A549 (cell line): ENCODE results near the gene CFAP69. TPM values are rescaled to one million over a fixed set of nuclear protein-coding genes. Genes with fewer than 3 reads are reported as not detected.

Experiments used
- ATAC-seq, 2 experiments: fragments of 200-7000 bp in 1 of 2; fragments of >200 bp in 1 of 2; cut with Nextera tagmentation in 1 of 2; cut with Tn5 transposase in 1 of 2; 3 replicates each; pipeline versions ENCODE4 v1.8.0 to v1.9.1; 2018 to 2020; ENCODE audit warnings: mild to moderate bottlenecking in 1 of 2, moderate library complexity in 1 of 2
- CTCF ChIA-PET: fragments of 300-600 bp; sonication (Branson Sonifier 250); formaldehyde crosslinking; extraction: SDS; loops from one replicate; lab custom pipeline; 2021; ENCODE audit warnings: antibody characterized with exemption, inconsistent platforms; lab: Yijun Ruan, JAX
- POLR2A ChIA-PET: fragments of 350-600 bp; formaldehyde crosslinking; extraction: SDS; loops from one replicate; lab custom pipeline; 2021; ENCODE audit warnings: antibody characterized with exemption, inconsistent platforms; lab: Yijun Ruan, JAX
- DNase-seq, 2 experiments: peaks; one replicate each; pipeline versions ENCODE4 v3.0.0 to v3.0.0-alpha.2; 2011 to 2016; ENCODE audit warnings: low read depth in 1 of 2, low spot score in 1 of 2
- FAIRE-seq: peaks from 2 replicates; lab custom pipeline; 2011; peaks lifted over from hg19 to GRCh38; lab: Jason Lieb, UNC
- H3K27ac ChIP-seq, 2 experiments: fragments of >200 bp; sonication (Bioruptor Twin); formaldehyde crosslinking; 3 replicates each; pipeline ENCODE4 v1.5.1; 2016 to 2017
- H3K4me1 ChIP-seq: fragments of >200 bp; sonication (Bioruptor Twin); formaldehyde crosslinking; 3 replicates; pipeline ENCODE4 v1.6.1; 2016
- H3K4me2 ChIP-seq: fragments of >200 bp; sonication (Bioruptor Twin); formaldehyde crosslinking; 3 replicates; pipeline ENCODE4 v1.6.1; 2016
- H3K4me3 ChIP-seq: fragments of >200 bp; sonication (Bioruptor Twin); formaldehyde crosslinking; 3 replicates; pipeline ENCODE4 v1.5.1; 2016
- H3K9me3 ChIP-seq: fragments of >200 bp; sonication (Bioruptor Twin); formaldehyde crosslinking; 3 replicates; pipeline ENCODE4 v1.6.1; 2016
- ATOH8 ChIP-seq: fragments of 250-450 bp; sonication (Bioruptor Pico); IDR thresholded peaks from 2 replicates; pipeline ENCODE4 v1.5.0; 2020; ENCODE audit warnings: low read depth, mild to moderate bottlenecking, moderate library complexity
- BCL3 ChIP-seq: fragments of >200 bp; sonication (Bioruptor Twin); formaldehyde crosslinking; IDR thresholded peaks from 3 replicates; pipeline ENCODE4 v1.6.1; 2016
- BHLHE40 ChIP-seq: IDR thresholded peaks from 2 replicates; pipeline ENCODE4 v1.6.1; 2012; ENCODE audit warnings: low read depth, low read length, inconsistent platforms
- CBX8 ChIP-seq: fragments of 200-600 bp; sonication (generic); IDR thresholded peaks from 2 replicates; pipeline ENCODE4 v1.6.1; 2016
- ESRRA ChIP-seq: fragments of 150-350 bp; IDR thresholded peaks from 2 replicates; pipeline ENCODE4 v1.6.1; 2014; ENCODE audit warnings: mild to moderate bottlenecking, low read length, borderline replicate concordance
- FOSB ChIP-seq: fragments of 250-450 bp; sonication (Bioruptor Pico); IDR thresholded peaks from 2 replicates; pipeline ENCODE4 v1.5.0; 2020; ENCODE audit warnings: mild to moderate bottlenecking, moderate library complexity
- FOXS1 ChIP-seq: fragments of 250-450 bp; sonication (Bioruptor Pico); IDR thresholded peaks from 2 replicates; pipeline ENCODE4 v1.5.0; 2020; ENCODE audit warnings: mild to moderate bottlenecking, moderate library complexity
- HES2 ChIP-seq: fragments of >200 bp; sonication (Bioruptor Twin); formaldehyde crosslinking; IDR thresholded peaks from 2 replicates; pipeline ENCODE4 v1.6.1; 2016
- HEYL ChIP-seq: fragments of 250-450 bp; sonication (Bioruptor Pico); IDR thresholded peaks from 2 replicates; pipeline ENCODE4 v1.8.0; 2021; ENCODE audit warnings: mild to moderate bottlenecking, moderate library complexity
- JUN ChIP-seq, 2 experiments: fragments of >200 bp; sonication (Bioruptor Twin); formaldehyde crosslinking; IDR thresholded peaks; 2 replicates in 1 of 2; 3 replicates in 1 of 2; pipeline ENCODE4 v1.6.1; 2016 to 2017
- JUNB ChIP-seq: fragments of >200 bp; sonication (Bioruptor Twin); formaldehyde crosslinking; IDR thresholded peaks from 2 replicates; pipeline ENCODE4 v1.6.1; 2016
- KDM1A ChIP-seq: fragments of 200-600 bp; sonication (generic); IDR thresholded peaks from 2 replicates; pipeline ENCODE4 v1.6.1; 2016; ENCODE audit warnings: low read depth, mild to moderate bottlenecking
- NR3C1 ChIP-seq: fragments of >200 bp; sonication (Bioruptor Twin); formaldehyde crosslinking; IDR thresholded peaks from 3 replicates; pipeline ENCODE4 v1.6.1; 2017
- PHF8 ChIP-seq: fragments of 200-600 bp; sonication (generic); IDR thresholded peaks from 2 replicates; pipeline ENCODE4 v1.6.1; 2016; ENCODE audit warnings: low read depth, mild to moderate bottlenecking, antibody characterized with exemption, moderate library complexity, borderline replicate concordance
- POLR2AphosphoS2 ChIP-seq: conservative IDR thresholded peaks from 2 replicates; pipeline ENCODE4 v1.6.1; 2012; ENCODE audit warnings: low read length, improper control_type of control experiment, inconsistent platforms
- RARB ChIP-seq: fragments of 250-450 bp; sonication (Bioruptor Pico); IDR thresholded peaks from 2 replicates; pipeline ENCODE4 v1.8.0; 2021; ENCODE audit warnings: mild to moderate bottlenecking, moderate library complexity
- REST ChIP-seq: fragments of 200-600 bp; sonication (generic); IDR thresholded peaks from 2 replicates; pipeline ENCODE4 v1.6.1; 2016; ENCODE audit warnings: antibody characterized with exemption, mild to moderate bottlenecking, moderate library complexity
- RNF2 ChIP-seq: fragments of 200-600 bp; sonication (generic); IDR thresholded peaks from 2 replicates; pipeline ENCODE4 v1.6.1; 2016; ENCODE audit warnings: low read depth, mild to moderate bottlenecking, antibody characterized with exemption, moderate library complexity, borderline replicate concordance
- SMC3 ChIP-seq: fragments of >200 bp; sonication (Bioruptor Twin); formaldehyde crosslinking; IDR thresholded peaks from 3 replicates; pipeline ENCODE4 v1.6.1; 2018; ENCODE audit warnings: inconsistent platforms
- SREBF2 ChIP-seq: fragments of 450-650 bp; IDR thresholded peaks from 2 replicates; pipeline ENCODE4 v1.6.1; 2014; ENCODE audit warnings: mild to moderate bottlenecking, moderate library complexity
- TFCP2L1 ChIP-seq: fragments of 250-450 bp; sonication (Bioruptor Pico); IDR thresholded peaks from 2 replicates; pipeline ENCODE4 v1.5.0; 2021; ENCODE audit warnings: mild to moderate bottlenecking
- USF2 ChIP-seq: fragments of 450-650 bp; IDR thresholded peaks from 2 replicates; pipeline ENCODE4 v1.6.1; 2014; ENCODE audit warnings: antibody characterized with exemption
- ZC3H11A ChIP-seq: fragments of 450-650 bp; IDR thresholded peaks from 2 replicates; pipeline ENCODE4 v1.6.1; 2014; ENCODE audit warnings: antibody characterized with exemption, mild to moderate bottlenecking
- ZFP36 ChIP-seq: fragments of 450-650 bp; IDR thresholded peaks from 2 replicates; pipeline ENCODE4 v1.6.1; 2014; ENCODE audit warnings: borderline replicate concordance; ENCODE audit not compliant: partially characterized antibody
- ZNF302 ChIP-seq: fragments of 250-450 bp; sonication (Bioruptor Pico); IDR thresholded peaks from 2 replicates; pipeline ENCODE4 v1.9.0; 2021; ENCODE audit warnings: inconsistent platforms, mild to moderate bottlenecking, moderate library complexity
- WGBS: methylation state at CpG from one replicate; pipeline ENCODE4 v1.1.6; 2017; ENCODE audit errors: missing lambda C conversion rate; 5-methylcytosine and 5-hydroxymethylcytosine counted together
- polyA plus RNA-seq, 4 experiments: library from polyadenylated mRNA; depleted of rRNA in 3 of 4; stranded (reverse); fragments of >200 nt; fragmentation: RNase III in 1 of 4; extraction: RNeasy Plus Mini Kit Qiagen cat#74134 plus additional on column Dnase treatment in 1 of 4; gene quantifications; 2 replicates in 3 of 4; 3 replicates in 1 of 4; pipeline ENCODE4 v1.2.3, GENCODE V29; 2011 to 2017

The CFAP69 gene
- polyA plus RNA-seq, 2 of the 4 experiments (the other 2 are of a cell fraction), result 1.9 to 6.1 TPM

GRCh38 chr7:90211391-90212148 lies 33.4 kb upstream of the CFAP69 start, which contains the start of gene STEAP2 (continued):
- peak; percentile 42; the same call in 1 of the 2 replicates for TF ChIP-seq PHF8
- TF ChIP-seq, all 56 proteins: peak for 11

- Histone ChIP-seq H3K4me1 (peaks cover 13% of the 10 kb centered on the region; the same call in 1 of the 3 replicates), H3K27ac (peak overlapping the region; percentile 95 to 97), H3K4me2 (peak overlapping the region; percentile 83), H3K9me3 (no peaks in the 10 kb centered on the region), H3K4me3 (peak overlapping the region; percentile 74)
- CTCF ChIA-PET, result interaction anchor here (0.7 to 3.3 kb wide), 23 partner anchors 8 to 216 kb away, joined by 3 to 38 read pairs (median 8); partner anchors contain the start of genes CFAP69 and STEAP1
- FAIRE-seq (peak; percentile 13), DNase-seq (peak; percentile 25 to 31), ATAC-seq (peak in 1 of 2 experiments; percentile 61; a peak in 4 of 6 replicates)
- no peak for TF ChIP-seq BHLHE40
- no peak for TF ChIP-seq HEYL
- no peak for TF ChIP-seq JUN (IDR thresholded peaks at IDR 0.05)
- no peak for TF ChIP-seq FOXS1 (CRISPR knock-in tag)
- no peak for TF ChIP-seq TFCP2L1 (CRISPR knock-in tag)
- no peak for TF ChIP-seq FOSB (CRISPR knock-in tag)
- no peak for TF ChIP-seq KDM1A
- TF ChIP-seq RNF2, result no peak
- POLR2A ChIA-PET, result interaction anchor here (0.5 to 2.0 kb wide), 9 partner anchors 21 to 266 kb away, joined by 3 to 20 read pairs (median 4); partner anchors contain the start of gene STEAP1
- 8% methylated on average over 6 of the region's 6 CpGs for WGBS
Measured at GRCh38 chr7:90212149-90212495, 32.9 kb upstream of the CFAP69 start.

- no peak overlapping the region for H3K4me3 ChIP-seq
- ATAC-seq, result no peak
- H3K9me3 ChIP-seq, result no peaks in the 10 kb centered on the region
- no peak overlapping the region for H3K27ac ChIP-seq
- H3K4me1 ChIP-seq, result peaks cover 13% of the 10 kb centered on the region; the same call in 1 of the 3 replicates
- no peak for FAIRE-seq
- POLR2A ChIA-PET, result no interaction called here
- CTCF ChIA-PET, result interaction anchor here (0.7 to 1.5 kb wide), 4 partner anchors 15 to 133 kb away, joined by 3 to 5 read pairs (median 4); partner anchors contain the start of gene GTPBP10
- WGBS, result 85% methylated on average over 2 of the region's 2 CpGs
- peak overlapping the region; percentile 83; the same call in 1 of the 3 replicates for H3K4me2 ChIP-seq
- TF ChIP-seq CBX8, result no peak
- no peak for TF ChIP-seq USF2
- TF ChIP-seq REST, result no peak
- no peak for TF ChIP-seq POLR2AphosphoS2
- no peak for TF ChIP-seq SREBF2
- TF ChIP-seq ATOH8 (CRISPR knock-in tag), result no peak
- no peak for TF ChIP-seq HES2
- TF ChIP-seq NR3C1, result no peak
- no peak for TF ChIP-seq JUNB
- no peak for TF ChIP-seq ZNF302 (CRISPR knock-in tag)
- TF ChIP-seq BCL3, result no peak
- no peak for TF ChIP-seq FOSB (CRISPR knock-in tag)
- TF ChIP-seq ZFP36, result no peak
- TF ChIP-seq SMC3, result no peak
- no peak for TF ChIP-seq RNF2
- TF ChIP-seq RARB (CRISPR knock-in tag), result no peak
- no peak for TF ChIP-seq ZC3H11A
- no peak for TF ChIP-seq ESRRA
- no peak for DNase-seq
Measured at GRCh38 chr7:90213521-90213920, 31.5 kb upstream of the CFAP69 start.
